Measurements from ENCODE around the gene ITFG1.

Gene ITFG1

GRCh38 chr16:47460711-47461597 is at the start of gene ITFG1, which contains the start of gene PHKB:
Gene ITFG1 (minus strand): TSS chr16:47461063. CDS start chr16:47461045, 18 bp downstream.
Gene PHKB (plus strand): TSS chr16:47461331. CDS start chr16:47461351, 20 bp downstream.
- H3K4me3 ChIP-seq (ENCODE audit: control insufficient read depth, low read depth, low read length) = peak within 1 kb of the TSS; percentile 97
- peak; percentile 60 for DNase-seq (ENCODE audit: low read depth)
- TF ChIP-seq CTCF (IDR thresholded peaks at IDR 0.05; ENCODE audit: control insufficient read depth, insufficient read depth, low read depth, low read length, missing control alignments) = no peak

- no peak overlapping the region for H3K4me3 ChIP-seq (ENCODE audit: control insufficient read depth, low read depth, low read length)
- no peak for DNase-seq (ENCODE audit: low read depth)
- no peak for TF ChIP-seq CTCF (IDR thresholded peaks at IDR 0.05; ENCODE audit: control insufficient read depth, insufficient read depth, low read depth, low read length, missing control alignments)
Measured at GRCh38 chr16:47507701-47508100, 46.8 kb upstream of the ITFG1 start.

GRCh38 chr16:47506800-47507199 is 45.9 kb upstream of the ITFG1 start:
- TF ChIP-seq CTCF (IDR thresholded peaks at IDR 0.05; ENCODE audit: control insufficient read depth, insufficient read depth, low read depth, low read length, missing control alignments) = no peak
- no peak for DNase-seq (ENCODE audit: low read depth)
- H3K4me3 ChIP-seq (ENCODE audit: control insufficient read depth, low read depth, low read length) = no peak overlapping the region

- no peak for TF ChIP-seq CTCF (IDR thresholded peaks at IDR 0.05; ENCODE audit: control insufficient read depth, insufficient read depth, low read depth, low read length, missing control alignments)
- no peak for DNase-seq (ENCODE audit: low read depth)
- no peak overlapping the region for H3K4me3 ChIP-seq (ENCODE audit: control insufficient read depth, low read depth, low read length)
Measured at GRCh38 chr16:47504599-47504998, 43.7 kb upstream of the ITFG1 start.

GRCh38 chr16:47503936-47504335 is 43.1 kb upstream of the ITFG1 start:
- DNase-seq (ENCODE audit: low read depth) = no peak
- H3K4me3 ChIP-seq (ENCODE audit: control insufficient read depth, low read depth, low read length) = no peak overlapping the region
- no peak for TF ChIP-seq CTCF (IDR thresholded peaks at IDR 0.05; ENCODE audit: control insufficient read depth, insufficient read depth, low read depth, low read length, missing control alignments)

- no peak for DNase-seq (ENCODE audit: low read depth)
Measured at GRCh38 chr16:47499700-47500264, 38.9 kb upstream of the ITFG1 start.

More at GRCh38 chr16:47499700-47500264, 38.9 kb upstream of the ITFG1 start:
- no peak for TF ChIP-seq CTCF (IDR thresholded peaks at IDR 0.05; ENCODE audit: control insufficient read depth, insufficient read depth, low read depth, low read length, missing control alignments)
- H3K4me3 ChIP-seq (ENCODE audit: control insufficient read depth, low read depth, low read length) = no peak overlapping the region
